Left kidney (tissue), 2 donors: ENCODE results near the gene GNB3. TPM values are rescaled to one million over a fixed set of nuclear protein-coding genes. Genes with fewer than 3 reads are reported as not detected.
"Not testable (repeated sequence)": the region's sequence is repeated elsewhere in the genome, so short reads cannot be mapped to it uniquely, and the experiment has no call there.

Source experiments
- DNase-seq: peaks from one replicate; pipeline ENCODE4 v3.0.0-alpha.2; 2013
- polyA plus RNA-seq: library from polyadenylated mRNA; unstranded; fragments of 120-200 nt; gene quantifications from one replicate; pipeline ENCODE4 v1.2.1, GENCODE V29; 2013; ENCODE audit not compliant: insufficient read length

GNB3 gene
- polyA plus RNA-seq, 1 donor = 13.3 TPM

GRCh38 chr12:6883683-6884082 is 43.0 kb downstream of the GNB3 start:
- DNase-seq = no peak

- DNase-seq = no peak
Measured at GRCh38 chr12:6884539-6884938, 43.8 kb downstream of the GNB3 start.

- not testable (repeated sequence) for DNase-seq
Measured at GRCh38 chr12:6886206-6886999, 45.7 kb downstream of the GNB3 start.

- DNase-seq = no peak
Measured at GRCh38 chr12:6887460-6887859, 46.7 kb downstream of the GNB3 start.

- no peak for DNase-seq
Measured at GRCh38 chr12:6888360-6888759, 47.6 kb downstream of the GNB3 start.

GRCh38 chr12:6888794-6889193 is 48.1 kb downstream of the GNB3 start:
- DNase-seq = not testable (repeated sequence)

- not testable (repeated sequence) for DNase-seq
Measured at GRCh38 chr12:6889775-6890573, 49.2 kb downstream of the GNB3 start.

- DNase-seq = peak; percentile 97
Measured at GRCh38 chr12:6890789-6891645, 50.3 kb downstream of the GNB3 start.

GRCh38 chr12:6891646-6892001 is 50.9 kb downstream of the GNB3 start:
- no peak for DNase-seq

GRCh38 chr12:6892683-6893082 is 52.0 kb downstream of the GNB3 start:
- not testable (repeated sequence) for DNase-seq

GRCh38 chr12:6894321-6894720 is 53.6 kb downstream of the GNB3 start:
- no peak for DNase-seq

Other genes starting within 250 kb of the GNB3 start
- gene CHD4, start 233.5 kb upstream of the GNB3 start, polyA plus RNA-seq = 328 TPM
- gene LPAR5, start 205.0 kb upstream of the GNB3 start, polyA plus RNA-seq = 0.91 TPM
- gene ACRBP, start 193.5 kb upstream of the GNB3 start, polyA plus RNA-seq = 6.0 TPM
- 109 TPM for gene ING4, start 177.8 kb upstream of the GNB3 start, polyA plus RNA-seq
- gene ZNF384, start 151.6 kb upstream of the GNB3 start, polyA plus RNA-seq = 98.0 TPM
- 12.1 TPM for gene PIANP, start 140.1 kb upstream of the GNB3 start, polyA plus RNA-seq
- 61.9 TPM for gene COPS7A, start 116.9 kb upstream of the GNB3 start, polyA plus RNA-seq
- gene MLF2, start 87.8 kb upstream of the GNB3 start, polyA plus RNA-seq = 187 TPM
- 460 TPM for gene PTMS, start 74.6 kb upstream of the GNB3 start, polyA plus RNA-seq
- 1.9 TPM for gene LAG3, start 68.4 kb upstream of the GNB3 start, polyA plus RNA-seq
- 25.5 TPM for gene CD4, start 51.4 kb upstream of the GNB3 start, polyA plus RNA-seq
- gene GPR162, start 19.1 kb upstream of the GNB3 start, polyA plus RNA-seq = 25.8 TPM
- gene P3H3, start 12.5 kb upstream of the GNB3 start, polyA plus RNA-seq = 29.9 TPM
- 42.7 TPM for gene CDCA3, start 10.4 kb downstream of the GNB3 start, polyA plus RNA-seq
- gene USP5, start 11.2 kb downstream of the GNB3 start, polyA plus RNA-seq = 58.3 TPM
- 515 TPM for gene TPI1, start 26.6 kb downstream of the GNB3 start, polyA plus RNA-seq
- gene SPSB2, start 32.4 kb downstream of the GNB3 start, polyA plus RNA-seq = 9.2 TPM
- gene LRRC23, start 63.9 kb downstream of the GNB3 start, polyA plus RNA-seq = 20.2 TPM
- gene ENO2, start 73.7 kb downstream of the GNB3 start, polyA plus RNA-seq = 14.8 TPM
- gene ATN1, start 87.0 kb downstream of the GNB3 start, polyA plus RNA-seq = 109 TPM
- not detected for gene RNU7-1, start 102.9 kb downstream of the GNB3 start, polyA plus RNA-seq
- gene C12orf57, start 103.1 kb downstream of the GNB3 start, polyA plus RNA-seq = 118 TPM
- 21.9 TPM for gene PTPN6, start 110.4 kb downstream of the GNB3 start, polyA plus RNA-seq
- gene PHB2, start 129.7 kb downstream of the GNB3 start, polyA plus RNA-seq = 236 TPM
- 51.1 TPM for gene EMG1, start 130.0 kb downstream of the GNB3 start, polyA plus RNA-seq
- 80.7 TPM for gene LPCAT3, start 177.6 kb downstream of the GNB3 start, polyA plus RNA-seq
- gene C1S, start 219.8 kb downstream of the GNB3 start, polyA plus RNA-seq = 53.5 TPM